Inflammatory macrophage (primary cell): ENCODE results near the gene TEX54.
"Not testable (repeated sequence)": the region's sequence is repeated elsewhere in the genome, so short reads cannot be mapped to it uniquely, and the experiment has no call there.

Source experiments
- DNase-seq, 2 donors: peaks; one replicate each; pipeline ENCODE4 v3.0.0-alpha.2; 2020 to 2022

The TEX54 gene

GRCh38 chr11:62831520-62832335, 913 bp downstream of the TEX54 start, which contains the start of gene STX5:
TSS of gene STX5 (minus strand) at chr11:62832051. CDS start at chr11:62831243, 808 bp downstream.
- DNase-seq, result peak; percentile 99

- no peak for DNase-seq
Observed at GRCh38 chr11:62830904-62831519, 1.6 kb downstream of the TEX54 start.

DNA sequence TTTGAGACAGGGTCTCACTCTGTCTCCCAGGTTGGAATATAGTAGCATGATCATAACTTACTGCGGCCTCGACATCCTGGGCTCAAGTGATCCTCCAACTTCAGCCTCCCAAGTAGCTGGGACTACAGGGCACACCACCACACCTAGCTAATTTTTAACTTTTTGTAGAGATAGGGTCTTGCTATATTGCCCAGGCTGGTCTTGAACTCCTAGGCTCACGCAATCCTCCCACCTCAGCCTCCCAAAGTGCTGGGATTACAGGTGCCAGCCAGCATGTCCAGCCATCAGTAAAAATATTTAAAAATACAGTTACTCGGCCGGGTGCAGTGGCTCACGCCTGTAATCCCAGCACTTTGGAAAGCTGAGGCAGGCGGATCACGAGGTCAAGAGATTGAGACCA, 4.5 kb downstream of the TEX54 start:
- not testable (repeated sequence) for DNase-seq

- no peak for DNase-seq
Observed at GRCh38 chr11:62823677-62824076, 9.0 kb downstream of the TEX54 start.

DNA sequence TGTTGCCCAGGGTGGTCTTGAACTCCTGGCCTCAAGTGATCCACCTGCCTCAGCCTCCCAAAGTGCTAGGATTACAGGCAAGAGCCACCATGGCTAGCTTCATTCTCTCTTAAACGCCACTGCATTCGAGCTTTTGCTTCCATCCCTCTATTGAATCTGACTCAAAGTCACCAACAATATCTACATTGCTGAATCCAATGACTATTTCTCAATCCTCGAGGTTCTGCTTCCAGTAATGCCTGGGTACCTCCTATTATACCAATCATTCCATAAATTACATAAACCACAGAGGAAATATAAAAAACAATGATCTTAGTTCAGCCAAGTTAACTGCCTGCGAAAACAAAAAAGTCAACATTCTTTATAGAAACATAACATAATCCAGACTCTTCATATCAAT, 15.5 kb downstream of the TEX54 start:
- DNase-seq, result peak; percentile 29 to 51

- peak; percentile 56 to 91 for DNase-seq
Observed at GRCh38 chr11:62816557-62816956, 16.1 kb downstream of the TEX54 start.

DNA sequence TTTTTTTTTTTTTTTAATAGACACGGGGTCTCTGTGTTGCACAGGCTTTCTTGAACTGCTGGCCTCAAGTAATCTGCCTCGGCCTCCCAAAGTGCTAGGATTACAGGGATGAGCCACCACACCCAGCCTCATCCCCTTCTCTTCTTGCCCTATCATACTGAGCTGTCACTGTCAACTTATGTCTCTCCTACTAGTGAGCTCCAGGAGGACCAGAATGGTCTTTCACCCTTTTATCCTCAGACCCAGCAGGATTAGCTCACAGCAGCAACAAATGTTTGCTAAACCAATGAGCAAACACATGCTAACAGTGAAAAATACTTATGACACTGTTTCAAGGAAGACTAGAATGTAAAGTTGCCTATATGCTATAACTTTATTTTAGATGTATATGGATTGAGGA, 21.0 kb downstream of the TEX54 start:
- DNase-seq, result no peak

- DNase-seq, result no peak
Observed at GRCh38 chr11:62810748-62811147, 21.9 kb downstream of the TEX54 start.

DNA sequence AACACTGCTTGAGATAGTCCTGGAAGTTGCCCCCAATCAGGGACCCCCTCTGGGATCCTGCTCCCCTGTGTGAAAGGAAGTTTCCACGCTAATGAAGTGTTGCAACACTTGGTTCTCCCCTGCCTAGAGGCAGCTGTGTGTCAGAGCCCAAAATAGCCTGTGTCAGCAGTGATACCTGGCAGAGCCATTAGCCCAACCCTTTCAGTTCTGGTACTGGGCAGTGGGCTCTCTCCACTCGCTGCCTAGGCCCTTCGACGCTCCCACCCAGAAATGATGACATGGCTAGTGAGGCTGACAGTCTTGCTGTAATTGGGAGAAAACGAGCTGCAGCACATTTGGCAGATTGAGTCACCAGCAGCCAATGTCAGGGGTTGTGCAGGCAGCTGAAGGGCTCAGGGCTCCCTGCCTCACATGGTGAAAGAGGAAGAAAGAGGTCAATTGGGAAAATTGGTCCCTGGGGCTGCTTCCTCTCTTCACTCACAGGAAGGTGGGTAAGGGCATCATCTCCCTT, 26.0 kb downstream of the TEX54 start:
- peak; percentile 92 to 93 for DNase-seq

DNA sequence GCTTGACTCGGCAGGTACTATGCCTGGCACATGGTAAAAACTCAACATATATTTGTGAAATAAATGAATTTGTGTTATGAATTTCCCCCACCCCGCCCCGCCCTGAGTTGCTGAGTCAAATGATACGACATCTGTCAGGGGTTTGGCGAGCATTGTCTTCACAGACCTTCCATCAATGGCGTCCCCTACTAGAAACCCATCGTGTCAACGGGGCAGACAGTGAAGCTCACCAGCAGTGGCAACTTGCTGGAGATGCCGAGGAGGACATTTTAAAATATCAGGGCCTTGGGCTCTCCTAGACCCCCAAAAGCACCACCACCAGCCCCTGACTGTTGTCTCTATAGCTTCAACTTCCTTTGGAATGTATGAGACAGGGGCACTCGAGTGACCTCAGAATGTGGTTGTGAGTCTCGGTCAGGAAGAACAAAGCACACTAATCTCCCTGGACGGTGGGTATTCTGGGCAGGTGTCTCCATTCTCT, 26.6 kb downstream of the TEX54 start:
- DNase-seq, result no peak

- DNase-seq, result peak; percentile 97 to 98
Observed at GRCh38 chr11:62805076-62805892, 27.4 kb downstream of the TEX54 start, which contains the start of gene NXF1. TSS of gene NXF1 (minus strand) at chr11:62805440. CDS start at chr11:62805356, 84 bp downstream.

- DNase-seq, result peak; percentile 44 to 55
Observed at GRCh38 chr11:62804310-62805075, 28.1 kb downstream of the TEX54 start.

- DNase-seq, result no peak
Observed at GRCh38 chr11:62801071-62801470, 31.6 kb downstream of the TEX54 start.

DNA sequence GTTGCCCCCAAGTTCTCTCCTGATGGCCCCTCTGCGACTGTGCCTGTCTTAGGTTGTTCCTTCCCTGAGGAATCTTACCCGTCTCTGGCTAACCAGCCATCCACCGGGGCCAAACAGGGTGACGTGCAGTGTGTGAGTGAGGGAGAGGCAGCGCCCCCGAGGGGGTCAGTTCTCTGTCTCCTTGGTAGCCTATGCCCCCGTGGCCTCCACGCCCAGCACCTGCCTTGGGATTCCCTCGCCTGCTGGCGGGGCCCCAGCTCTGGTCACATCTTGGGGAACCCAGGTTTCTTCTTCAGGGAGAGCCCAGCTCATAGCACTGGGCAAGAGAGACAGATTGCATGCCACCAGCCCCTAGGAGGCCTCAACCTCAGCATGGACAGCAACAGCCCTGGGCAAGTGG, 33.2 kb downstream of the TEX54 start:
- no peak for DNase-seq

- no peak for DNase-seq
Observed at GRCh38 chr11:62796281-62796680, 36.4 kb downstream of the TEX54 start.

DNA sequence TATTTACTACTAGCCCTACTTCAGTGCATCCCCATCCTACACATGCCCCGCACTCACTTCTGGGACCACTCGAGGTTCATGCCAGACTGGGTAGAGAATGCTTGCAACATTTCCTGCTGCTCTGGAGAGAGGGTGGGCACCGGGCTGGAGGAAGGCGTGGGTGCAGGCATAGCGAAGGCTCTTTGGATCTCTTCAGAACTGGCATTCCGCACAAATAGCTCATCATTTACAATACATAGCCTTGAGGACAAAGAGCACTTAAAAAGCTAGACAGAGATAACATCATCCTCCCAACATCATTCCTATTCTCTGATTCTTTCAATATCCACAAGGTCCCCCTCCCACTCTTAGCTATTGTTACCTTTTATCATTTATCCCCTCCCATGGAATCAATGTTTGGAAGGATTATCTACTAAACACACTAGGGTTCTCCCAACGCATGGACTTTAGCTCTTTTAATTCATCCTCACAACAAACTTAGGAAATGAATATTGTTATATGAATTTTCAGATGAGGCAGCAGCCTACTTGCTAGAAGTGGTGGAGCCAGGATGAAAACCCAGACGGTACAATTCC, 38.4 kb downstream of the TEX54 start:
- no peak for DNase-seq

GRCh38 chr11:62792202-62792575, 40.5 kb downstream of the TEX54 start:
- no peak for DNase-seq

DNA sequence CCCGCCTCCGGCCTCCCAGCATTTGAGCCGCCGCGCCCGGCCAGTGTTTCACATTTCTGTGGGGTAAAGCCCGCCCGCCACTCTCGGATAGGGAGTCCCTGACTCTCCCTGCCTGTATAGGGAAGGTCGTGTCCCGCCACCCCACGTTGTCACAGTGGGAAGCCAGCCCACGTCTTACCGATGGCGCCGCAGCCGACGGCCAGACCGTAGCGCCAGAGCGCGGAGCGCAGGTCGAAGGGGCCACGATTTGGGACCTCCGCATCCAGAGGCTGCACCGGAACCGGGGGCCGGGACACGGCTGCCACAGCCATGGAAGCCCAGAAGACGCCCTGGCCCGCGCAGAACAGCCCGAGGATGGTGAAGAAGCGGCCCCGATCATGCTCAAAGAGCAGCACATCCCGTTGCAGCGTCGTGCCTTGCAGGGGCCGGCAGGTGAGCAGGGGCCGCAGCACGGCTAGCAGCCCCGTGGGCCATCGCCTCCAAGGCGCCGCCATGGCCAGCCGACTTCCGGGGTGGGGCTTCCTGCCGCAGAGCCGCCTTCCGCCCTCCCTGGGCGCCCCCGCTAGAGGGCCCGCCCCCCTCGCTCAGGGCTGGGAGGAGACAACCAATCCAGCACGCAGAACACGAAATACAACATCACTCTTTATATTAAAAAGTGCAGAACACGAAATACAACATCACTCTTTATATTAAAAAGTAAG, 41.0 kb downstream of the TEX54 start, which contains the start of gene TMEM223:
TSS of gene TMEM223 (minus strand) at position 506 of the 701 bp plus-strand sequence. CDS start at position 494, 12 bp downstream.
- peak; percentile 77 to 86 for DNase-seq

GRCh38 chr11:62789576-62789975, 43.1 kb downstream of the TEX54 start:
- DNase-seq, result no peak

DNA sequence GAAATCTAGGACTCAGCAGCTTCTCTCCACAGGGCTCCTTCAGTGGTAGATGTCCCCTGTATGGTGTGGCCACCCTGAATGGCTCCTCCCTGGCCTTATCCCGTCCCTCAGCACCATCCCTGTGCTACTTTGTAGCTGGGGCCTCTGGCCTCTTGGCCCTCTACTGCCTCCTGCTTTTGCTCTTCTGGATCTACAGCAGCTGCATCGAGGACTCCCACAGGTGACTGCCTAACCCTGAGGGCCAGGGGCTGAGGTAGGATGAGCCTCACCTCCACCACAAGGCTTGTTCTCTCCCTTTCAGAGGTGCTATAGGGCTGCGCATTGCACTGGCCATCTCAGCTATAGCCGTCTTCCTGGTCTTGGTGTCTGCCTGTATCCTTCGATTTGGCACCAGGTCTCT, 43.6 kb downstream of the TEX54 start:
- no peak for DNase-seq
